Stimulated activated CD4-positive, alpha-beta T cell treated with anti-CD3 and anti-CD28 coated beads, Interleukin-15, amount 100 ng/mL, for 48 hours (primary cell): Measurements from ENCODE around the gene OTUB1.

Experiments
- DNase-seq, 2 donors: peaks; one replicate each; pipeline ENCODE4 v3.0.0-alpha.2; 2020; ENCODE audit warnings: low read depth in 2 of 2

The OTUB1 gene

GRCh38 chr11:63974259-63975143, 11.7 kb upstream of the OTUB1 start, which contains the start of gene COX8A:
Gene COX8A (plus strand): TSS chr11:63974620. CDS start chr11:63974681, 61 bp downstream.
- DNase-seq = peak; percentile 94 to 96

GRCh38 chr11:63978551-63979239, 7.5 kb upstream of the OTUB1 start:
- DNase-seq = no peak

GRCh38 chr11:63979426-63979825, 6.8 kb upstream of the OTUB1 start:
- DNase-seq = no peak

GRCh38 chr11:63985812-63986155, 454 bp upstream of the OTUB1 start:
- DNase-seq = peak; percentile 53 to 57

- DNase-seq = no peak
Observed at GRCh38 chr11:63986932-63987513, 785 bp downstream of the OTUB1 start.

GRCh38 chr11:63991558-63991957, 5.3 kb downstream of the OTUB1 start:
- no peak for DNase-seq

- no peak for DNase-seq
Observed at GRCh38 chr11:63993100-63993499, 6.9 kb downstream of the OTUB1 start.

GRCh38 chr11:63993993-63994392, 7.8 kb downstream of the OTUB1 start:
- DNase-seq = no peak

GRCh38 chr11:63996512-63996911, 10.3 kb downstream of the OTUB1 start:
- DNase-seq = no peak

- DNase-seq = no peak
Observed at GRCh38 chr11:63997104-63997700, 11.0 kb downstream of the OTUB1 start.

- DNase-seq = no peak
Observed at GRCh38 chr11:63997801-63998337, 11.6 kb downstream of the OTUB1 start.

- no peak for DNase-seq
Observed at GRCh38 chr11:63998558-63999348, 12.5 kb downstream of the OTUB1 start.

- DNase-seq = peak; percentile 24 to 54
Observed at GRCh38 chr11:63999349-64000025, 13.2 kb downstream of the OTUB1 start.

- DNase-seq = peak; percentile 35 to 63
Observed at GRCh38 chr11:64000026-64000739, 13.9 kb downstream of the OTUB1 start.

- DNase-seq = no peak
Observed at GRCh38 chr11:64000740-64001483, 14.7 kb downstream of the OTUB1 start.

- no peak for DNase-seq
Observed at GRCh38 chr11:64001484-64002420, 15.5 kb downstream of the OTUB1 start.

GRCh38 chr11:64003807-64004589, 17.8 kb downstream of the OTUB1 start:
- no peak for DNase-seq
